ENCODE results near the gene CCNDBP1. TPM values are rescaled to one million over a fixed set of nuclear protein-coding genes. Genes with fewer than 3 reads are reported as not detected.
"Not testable (repeated sequence)": the region's sequence is repeated elsewhere in the genome, so short reads cannot be mapped to it uniquely, and the experiment has no call there.

Gene CCNDBP1
- total RNA-seq, 1 donor from 2014 or later = 31.1 TPM

DNA sequence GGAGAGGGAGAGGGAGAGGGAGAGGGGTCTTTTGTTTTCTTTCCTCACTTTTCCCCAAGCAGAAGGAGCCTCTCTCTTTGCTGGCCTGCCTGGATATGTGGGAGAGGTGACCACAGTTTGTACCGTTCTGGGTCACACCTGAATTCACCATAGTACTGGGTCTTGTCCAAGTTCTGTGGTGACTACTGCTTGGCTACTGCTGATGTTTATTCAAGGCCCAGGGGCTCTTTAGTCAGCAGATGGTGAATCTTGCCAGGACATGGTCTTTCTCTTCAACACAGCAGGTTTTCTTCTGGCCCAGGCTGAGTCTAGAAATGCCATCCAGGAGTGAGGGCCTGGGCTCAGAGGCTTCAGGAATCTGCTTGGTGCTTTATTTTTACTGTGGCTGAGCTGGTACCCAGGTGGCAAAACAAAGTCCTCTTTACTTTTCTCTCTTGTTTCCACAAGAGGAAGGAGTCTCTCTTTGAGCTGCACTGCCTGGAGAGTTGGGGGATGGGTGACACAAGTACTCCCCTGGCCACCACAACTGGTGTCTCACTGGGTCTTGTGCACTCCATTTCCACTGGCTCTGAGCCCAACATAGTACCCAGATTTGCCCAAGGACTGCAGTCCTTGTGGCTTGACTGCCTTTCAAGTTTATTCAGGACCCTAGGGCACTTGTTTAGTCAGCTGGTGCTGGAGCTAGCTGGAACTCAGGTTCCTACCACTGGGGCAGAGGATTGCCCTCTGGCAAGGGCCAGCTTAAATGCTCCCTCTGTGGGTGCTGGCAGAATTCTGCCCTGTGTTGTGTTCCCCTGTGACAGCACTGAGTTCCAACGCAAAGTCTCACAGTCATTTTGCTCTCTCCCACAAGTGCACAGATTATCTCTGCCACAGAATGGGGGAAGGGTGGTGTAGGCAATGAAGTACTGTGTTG, 16.8 kb upstream of the CCNDBP1 start:
- Mint-ChIP-seq H3K36me3 (ENCODE audit: low read depth, unreplicated experiment) (peaks cover 28% of the 10 kb centered on the region), H3K4me3 (ENCODE audit: unreplicated experiment) (peak overlapping the region; percentile 51), H3K4me1 (ENCODE audit: unreplicated experiment) (no peaks in the 10 kb centered on the region), H3K27ac (ENCODE audit: unreplicated experiment) (no peak overlapping the region), H3K27me3 (ENCODE audit: unreplicated experiment) (peaks cover 1% of the 10 kb centered on the region), H3K9me3 (ENCODE audit: unreplicated experiment) (no peaks in the 10 kb centered on the region)
- TF ChIP-seq, protein P1, sequence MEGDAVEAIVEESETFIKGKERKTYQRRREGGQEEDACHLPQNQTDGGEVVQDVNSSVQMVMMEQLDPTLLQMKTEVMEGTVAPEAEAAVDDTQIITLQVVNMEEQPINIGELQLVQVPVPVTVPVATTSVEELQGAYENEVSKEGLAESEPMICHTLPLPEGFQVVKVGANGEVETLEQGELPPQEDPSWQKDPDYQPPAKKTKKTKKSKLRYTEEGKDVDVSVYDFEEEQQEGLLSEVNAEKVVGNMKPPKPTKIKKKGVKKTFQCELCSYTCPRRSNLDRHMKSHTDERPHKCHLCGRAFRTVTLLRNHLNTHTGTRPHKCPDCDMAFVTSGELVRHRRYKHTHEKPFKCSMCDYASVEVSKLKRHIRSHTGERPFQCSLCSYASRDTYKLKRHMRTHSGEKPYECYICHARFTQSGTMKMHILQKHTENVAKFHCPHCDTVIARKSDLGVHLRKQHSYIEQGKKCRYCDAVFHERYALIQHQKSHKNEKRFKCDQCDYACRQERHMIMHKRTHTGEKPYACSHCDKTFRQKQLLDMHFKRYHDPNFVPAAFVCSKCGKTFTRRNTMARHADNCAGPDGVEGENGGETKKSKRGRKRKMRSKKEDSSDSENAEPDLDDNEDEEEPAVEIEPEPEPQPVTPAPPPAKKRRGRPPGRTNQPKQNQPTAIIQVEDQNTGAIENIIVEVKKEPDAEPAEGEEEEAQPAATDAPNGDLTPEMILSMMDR (IDR thresholded peaks at IDR 0.05; ENCODE audit: unreplicated experiment) = no peak
- DNase-seq (ENCODE audit: low spot score) = no peak

DNA sequence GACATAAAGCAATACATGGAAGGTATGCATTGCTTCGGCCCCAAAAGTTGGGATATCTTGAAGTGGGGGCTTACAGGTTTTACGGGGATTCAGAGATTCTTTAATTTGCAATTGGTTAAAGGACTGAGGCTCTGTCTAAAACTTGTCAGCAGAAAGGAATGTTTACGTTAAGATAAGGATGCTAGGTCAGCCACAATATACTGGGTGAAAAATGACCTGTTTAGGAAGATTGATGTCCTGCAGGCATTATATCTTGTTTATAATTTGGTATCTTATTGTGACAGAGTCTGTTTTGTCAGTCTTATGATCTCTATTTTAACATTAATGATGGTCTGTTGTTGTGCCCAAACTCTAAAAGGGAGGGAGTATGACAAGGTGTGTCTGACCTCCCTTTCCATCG, 15.3 kb upstream of the CCNDBP1 start:
- no peak for DNase-seq (ENCODE audit: low spot score)
- no peaks in the 10 kb centered on the region for H3K4me1 Mint-ChIP-seq (ENCODE audit: unreplicated experiment)
- H3K36me3 Mint-ChIP-seq (ENCODE audit: low read depth, unreplicated experiment) = peaks cover 38% of the 10 kb centered on the region
- H3K27ac Mint-ChIP-seq (ENCODE audit: unreplicated experiment) = no peak overlapping the region
- TF ChIP-seq, protein P1 (IDR thresholded peaks at IDR 0.05; ENCODE audit: unreplicated experiment) = no peak
- H3K4me3 Mint-ChIP-seq (ENCODE audit: unreplicated experiment) = no peak overlapping the region
- H3K9me3 Mint-ChIP-seq (ENCODE audit: unreplicated experiment) = no peaks in the 10 kb centered on the region
- peaks cover 1% of the 10 kb centered on the region for H3K27me3 Mint-ChIP-seq (ENCODE audit: unreplicated experiment)

DNA sequence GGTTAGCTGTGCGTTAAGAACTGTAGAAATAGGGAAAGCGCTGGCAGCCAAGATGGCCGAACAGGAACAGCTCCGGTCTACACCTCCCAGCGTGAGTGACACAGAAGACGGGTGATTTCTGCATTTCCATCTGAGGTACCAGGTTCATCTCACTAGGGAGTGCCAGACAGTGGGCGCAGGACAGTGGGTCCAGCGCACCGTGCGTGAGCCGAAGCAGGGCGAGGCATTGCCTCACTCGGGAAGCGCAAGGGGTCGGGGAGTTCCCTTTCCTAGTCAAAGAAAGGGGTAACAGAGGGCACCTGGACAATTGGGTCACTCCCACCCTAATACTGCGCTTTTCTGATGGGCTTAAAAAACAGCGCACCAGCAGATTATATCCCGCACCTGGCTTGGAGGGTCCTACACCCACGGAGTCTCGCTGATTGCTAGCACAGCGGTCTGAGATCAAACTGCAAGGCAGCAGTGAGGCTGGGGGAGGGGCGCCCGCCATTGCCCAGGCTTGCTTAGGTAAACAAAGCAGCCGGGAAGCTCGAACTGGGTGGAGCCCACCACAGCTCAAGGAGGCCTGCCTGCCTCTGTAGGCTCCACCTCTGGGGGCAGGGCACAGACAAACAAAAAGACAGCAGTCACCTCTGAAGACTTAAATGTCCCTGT, 9.4 kb upstream of the CCNDBP1 start:
- H3K9me3 Mint-ChIP-seq (ENCODE audit: unreplicated experiment); H3K27ac Mint-ChIP-seq (ENCODE audit: unreplicated experiment); H3K27me3 Mint-ChIP-seq (ENCODE audit: unreplicated experiment); DNase-seq (ENCODE audit: low spot score); H3K4me1 Mint-ChIP-seq (ENCODE audit: unreplicated experiment): not testable (repeated sequence)
- H3K4me3 Mint-ChIP-seq (ENCODE audit: unreplicated experiment) = peak overlapping the region; percentile 17
- peaks cover 29% of the 10 kb centered on the region for H3K36me3 Mint-ChIP-seq (ENCODE audit: low read depth, unreplicated experiment)

DNA sequence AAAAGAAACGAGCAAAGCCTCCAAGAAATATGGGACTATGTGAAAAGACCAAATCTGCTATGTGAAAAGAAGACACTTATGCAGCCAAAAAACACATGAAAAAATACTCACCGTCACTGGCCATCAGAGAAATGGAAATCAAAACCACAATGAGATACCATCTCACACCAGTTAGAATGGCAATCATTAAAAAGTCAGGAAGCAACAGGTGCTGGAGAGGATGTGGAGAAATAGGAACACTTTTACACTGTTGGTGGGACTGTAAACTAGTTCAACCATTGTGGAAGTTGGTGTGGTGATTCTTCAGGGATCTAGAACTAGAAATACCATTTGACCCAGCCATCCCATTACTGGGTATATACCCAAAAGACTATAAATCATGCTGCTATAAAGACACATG, 8.1 kb upstream of the CCNDBP1 start:
- H3K27ac Mint-ChIP-seq (ENCODE audit: unreplicated experiment); H3K4me1 Mint-ChIP-seq (ENCODE audit: unreplicated experiment); H3K9me3 Mint-ChIP-seq (ENCODE audit: unreplicated experiment); H3K4me3 Mint-ChIP-seq (ENCODE audit: unreplicated experiment); DNase-seq (ENCODE audit: low spot score); H3K27me3 Mint-ChIP-seq (ENCODE audit: unreplicated experiment): not testable (repeated sequence)
- peaks cover 24% of the 10 kb centered on the region for H3K36me3 Mint-ChIP-seq (ENCODE audit: low read depth, unreplicated experiment)

DNA sequence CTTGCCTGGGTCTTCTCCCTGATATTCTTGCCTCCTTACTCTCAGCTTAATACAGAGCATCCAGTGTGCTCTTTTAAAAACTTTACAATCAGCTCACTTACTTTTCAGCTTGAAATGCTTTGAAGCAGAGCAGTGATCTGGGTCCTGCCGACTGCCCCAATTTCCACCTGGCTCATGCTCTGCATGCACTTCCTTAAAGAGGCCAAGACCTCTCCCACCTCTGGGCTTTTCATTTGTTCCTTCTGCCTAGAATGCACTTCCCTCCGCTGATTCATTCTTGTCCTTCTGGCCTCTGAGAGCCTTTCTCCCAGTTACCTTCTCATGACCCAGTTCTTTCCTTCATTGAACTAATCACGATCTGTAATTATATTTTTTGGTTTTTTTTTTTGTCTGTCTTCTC, 1.9 kb upstream of the CCNDBP1 start:
- Mint-ChIP-seq H3K4me1 (ENCODE audit: unreplicated experiment) (peaks cover 4% of the 10 kb centered on the region), H3K27ac (ENCODE audit: unreplicated experiment) (no peak overlapping the region), H3K27me3 (ENCODE audit: unreplicated experiment) (peaks cover 3% of the 10 kb centered on the region), H3K9me3 (ENCODE audit: unreplicated experiment) (no peaks in the 10 kb centered on the region), H3K36me3 (ENCODE audit: low read depth, unreplicated experiment) (no peaks in the 10 kb centered on the region), H3K4me3 (ENCODE audit: unreplicated experiment) (no peak overlapping the region)
- TF ChIP-seq, protein P1 (IDR thresholded peaks at IDR 0.05; ENCODE audit: unreplicated experiment) = no peak
- DNase-seq (ENCODE audit: low spot score) = no peak

Data from endothelial cell (in vitro differentiated cells).